Esophagus squamous epithelium (tissue), 5 donors: ENCODE data around the gene MID1. TPM values are rescaled to one million over a fixed set of nuclear protein-coding genes. Genes with fewer than 3 reads are reported as not detected.

Experiments used
- DNase-seq: peaks from one replicate; lab custom pipeline; 2025; lab: John Stamatoyannopoulos, UW
- H3K27ac ChIP-seq, 4 donors: fragments of 200-600 bp; sonication (generic); one replicate each; pipeline ENCODE4 v1.5.1; 2016 to 2019; ENCODE audit warnings: mild to moderate bottlenecking in 1 of 4
- H3K27me3 ChIP-seq, 4 donors: fragments of 200-600 bp; sonication (generic); 1 replicate in 3 of 4; 2 replicates in 1 of 4; pipeline versions ENCODE4 v1.5.1 to v1.6.0; 2017 to 2021; ENCODE audit warnings: antibody characterized with exemption in 1 of 4
- H3K36me3 ChIP-seq, 3 donors: fragments of 200-600 bp; sonication (generic); one replicate each; pipeline ENCODE4 v1.5.1; 2016 to 2019
- H3K4me1 ChIP-seq, 3 donors: fragments of 200-600 bp; sonication (generic); one replicate each; pipeline ENCODE4 v1.5.1; 2017 to 2019
- H3K4me3 ChIP-seq, 4 donors: fragments of 200-600 bp; sonication (generic); 1 replicate in 3 of 4; 2 replicates in 1 of 4; pipeline ENCODE4 v1.5.1; 2016 to 2019; ENCODE audit warnings: mild to moderate bottlenecking in 2 of 4, moderate library complexity in 1 of 4
- H3K9me3 ChIP-seq, 3 donors: fragments of 200-600 bp; sonication (generic); one replicate each; pipeline ENCODE4 v1.5.1; 2016 to 2019
- CTCF ChIP-seq, 6 experiments: fragments of 450-650 bp in 4 of 6; fragments of 200-600 bp in 2 of 6; sonication (generic) in 2 of 6; IDR thresholded peaks; one replicate each; pipeline ENCODE4 v1.5.1; 2016 to 2019; ENCODE audit warnings: antibody characterized with exemption in 6 of 6, mild to moderate bottlenecking in 4 of 6, moderate library complexity in 4 of 6
- POLR2A ChIP-seq, 4 donors: fragments of 450-650 bp; IDR thresholded peaks; one replicate each; pipeline ENCODE4 v1.6.1; 2017; ENCODE audit warnings: antibody characterized with exemption in 4 of 4, mild to moderate bottlenecking in 4 of 4, moderate library complexity in 3 of 4
- WGBS, 2 donors: methylation state at CpG; one replicate each; pipeline ENCODE4 v1.1.5; 2018; 5-methylcytosine and 5-hydroxymethylcytosine counted together
- intact Hi-C: fragments of 100-400 bp; cut with DNase I; formaldehyde crosslinking; loops from one replicate; pipeline ENCODE4 v1.15.0; 2022
- total RNA-seq, 4 donors: library from RNA; depleted of rRNA; stranded (reverse); fragments of >200 nt; gene quantifications; one replicate each; pipeline ENCODE4 v1.1.0, GENCODE V29; 2016
- donor health status: DM: yes; HTN: yes; CAD: no.

The MID1 gene
- total RNA-seq, 4 donors from 2014 or later: 9.9 to 18.5 (median 14.7) TPM

GRCh38 chrX:10656214-10656613, 35.8 kb upstream of the MID1 start:
- no peak overlapping the region for H3K4me3 ChIP-seq
- no peaks in the 10 kb centered on the region for H3K9me3 ChIP-seq
- H3K27ac ChIP-seq: no peak overlapping the region
- no peak for DNase-seq
- intact Hi-C loops: no loop called here
- H3K4me1 ChIP-seq: no peaks in the 10 kb centered on the region
- TF ChIP-seq CTCF (IDR thresholded peaks at IDR 0.05): no peak
- TF ChIP-seq POLR2A (IDR thresholded peaks at IDR 0.05): no peak
- WGBS, 2 donors: 19 to 20% methylated on average over 1 of the region's 1 CpG
- no peaks in the 10 kb centered on the region for H3K27me3 ChIP-seq
- no peaks in the 10 kb centered on the region for H3K36me3 ChIP-seq

DNA sequence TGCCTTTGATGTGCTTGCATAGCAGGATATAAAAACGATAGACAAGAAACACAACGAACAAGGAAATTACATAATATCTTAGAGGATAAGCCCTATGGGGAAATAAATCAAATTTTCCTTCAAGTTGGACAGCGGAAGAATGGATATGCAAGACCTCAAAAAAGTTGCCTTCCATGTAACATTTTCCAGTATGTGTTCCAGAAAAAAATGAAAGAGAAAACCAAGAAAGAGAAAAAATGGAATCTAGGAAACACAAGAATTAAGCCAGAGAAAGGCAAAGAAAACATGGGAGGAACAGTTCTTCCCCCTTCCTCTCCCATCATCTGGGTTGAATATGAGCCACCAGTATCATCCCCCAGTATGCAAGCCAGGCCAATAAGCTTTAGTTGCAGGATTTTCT, 34.6 kb upstream of the MID1 start:
- TF ChIP-seq CTCF (IDR thresholded peaks at IDR 0.05): no peak
- no peak for TF ChIP-seq POLR2A (IDR thresholded peaks at IDR 0.05)
- Histone ChIP-seq H3K27ac (no peak overlapping the region), H3K4me1 (no peaks in the 10 kb centered on the region), H3K9me3 (no peaks in the 10 kb centered on the region), H3K27me3 (no peaks in the 10 kb centered on the region), H3K4me3 (no peak overlapping the region), H3K36me3 (no peaks in the 10 kb centered on the region)
- WGBS, 2 donors: 63 to 73% methylated on average over 3 of the region's 3 CpGs
- DNase-seq: no peak
- intact Hi-C loops: no loop called here

DNA sequence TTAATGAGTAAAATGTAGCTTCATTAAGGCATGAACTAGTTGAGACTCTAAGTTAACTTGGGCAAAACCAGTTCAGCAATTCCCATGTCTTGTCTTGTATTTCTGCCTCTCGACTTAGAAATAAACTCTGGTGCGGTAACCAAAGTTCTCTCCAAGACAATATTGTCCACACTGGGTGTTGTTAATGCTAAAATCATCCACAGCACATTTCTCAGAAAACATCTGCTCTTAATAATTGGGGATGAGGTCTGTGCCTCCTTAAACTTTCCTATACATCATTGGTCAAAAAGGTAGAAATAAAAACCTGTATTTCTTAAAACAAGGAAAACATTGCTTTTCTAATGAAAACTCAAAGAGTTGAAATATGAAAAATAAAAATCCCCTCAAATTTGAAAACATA, 32.9 kb upstream of the MID1 start:
- no peak overlapping the region for H3K27ac ChIP-seq
- DNase-seq: no peak
- TF ChIP-seq CTCF (IDR thresholded peaks at IDR 0.05): no peak
- TF ChIP-seq POLR2A (IDR thresholded peaks at IDR 0.05): no peak
- H3K4me1 ChIP-seq: no peaks in the 10 kb centered on the region
- H3K36me3 ChIP-seq: no peaks in the 10 kb centered on the region
- H3K9me3 ChIP-seq: no peaks in the 10 kb centered on the region
- H3K4me3 ChIP-seq: no peak overlapping the region
- intact Hi-C loops: no loop called here
- no peaks in the 10 kb centered on the region for H3K27me3 ChIP-seq
- 61 to 83% methylated on average over 2 of the region's 2 CpGs for WGBS, 2 donors

DNA sequence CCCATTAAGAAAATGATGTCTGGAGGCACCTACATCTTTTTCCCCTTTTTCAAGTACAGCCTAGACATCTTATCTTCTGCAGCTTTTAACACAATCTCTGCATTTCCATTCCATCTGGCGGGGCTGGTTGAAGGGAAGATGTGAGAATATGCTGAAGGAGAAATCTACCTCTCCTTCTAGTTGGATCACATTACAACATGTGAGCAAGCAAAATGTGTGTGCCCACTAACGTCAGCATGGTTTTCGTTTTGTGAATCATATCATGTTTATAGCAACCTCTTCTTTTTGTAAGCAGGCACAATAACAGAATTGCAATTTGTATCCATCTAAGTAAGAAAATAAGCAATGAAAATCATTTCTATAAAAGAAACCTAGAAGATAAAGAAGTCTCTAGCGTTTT, 28.9 kb upstream of the MID1 start:
- H3K27ac ChIP-seq: no peak overlapping the region
- TF ChIP-seq POLR2A (IDR thresholded peaks at IDR 0.05) (no peak), CTCF (IDR thresholded peaks at IDR 0.05) (no peak)
- H3K4me1 ChIP-seq: no peaks in the 10 kb centered on the region
- no peaks in the 10 kb centered on the region for H3K27me3 ChIP-seq
- intact Hi-C loops: no loop called here
- no peaks in the 10 kb centered on the region for H3K36me3 ChIP-seq
- 68 to 70% methylated on average over 4 of the region's 4 CpGs for WGBS, 2 donors
- H3K4me3 ChIP-seq: no peak overlapping the region
- DNase-seq: no peak
- H3K9me3 ChIP-seq: no peaks in the 10 kb centered on the region

DNA sequence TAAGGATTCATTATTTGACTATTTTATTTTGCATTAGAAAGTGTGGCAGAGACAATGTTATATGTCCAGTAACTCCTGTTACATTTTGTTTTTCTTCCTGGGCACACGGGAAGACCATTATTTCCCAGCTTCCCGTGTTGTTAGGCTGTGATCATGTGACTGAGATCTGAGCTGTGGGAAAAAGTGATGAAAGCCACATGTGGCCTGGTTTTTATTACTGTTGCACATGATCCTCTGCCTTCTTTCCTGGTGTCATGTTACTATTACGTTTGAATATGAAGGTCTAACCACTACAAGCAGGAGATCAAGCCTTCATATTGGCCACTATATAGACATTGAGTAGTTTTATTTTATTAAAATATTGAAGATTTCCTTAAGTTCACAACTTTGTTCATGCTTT, 28.2 kb upstream of the MID1 start:
- H3K4me3 ChIP-seq: no peak overlapping the region
- no peak for DNase-seq
- H3K27me3 ChIP-seq: no peaks in the 10 kb centered on the region
- H3K27ac ChIP-seq: no peak overlapping the region
- no peaks in the 10 kb centered on the region for H3K36me3 ChIP-seq
- H3K9me3 ChIP-seq: no peaks in the 10 kb centered on the region
- TF ChIP-seq POLR2A (IDR thresholded peaks at IDR 0.05): no peak
- TF ChIP-seq CTCF (IDR thresholded peaks at IDR 0.05): no peak
- intact Hi-C loops: no loop called here
- no peaks in the 10 kb centered on the region for H3K4me1 ChIP-seq
- WGBS, 2 donors: 43% methylated on average over 1 to 3 of the region's 3 CpGs
